ENCODE results near the gene GSC2. TPM values are rescaled to one million over a fixed set of nuclear protein-coding genes. Genes with fewer than 3 reads are reported as not detected.

The GSC2 gene
- total RNA-seq, 1 experiment from 2014 or later = not detected

GRCh38 chr22:19151329-19152191 is 1.5 kb upstream of the GSC2 start:
- Histone ChIP-seq H3K4me3 (ENCODE audit: insufficient read depth, low read depth, low read length) (no peak overlapping the region), H3K27me3 (ENCODE audit: control insufficient read depth, insufficient read depth, low read length) (peaks cover 71% of the 10 kb centered on the region), H3K36me3 (replicated peaks; ENCODE audit: control insufficient read depth, insufficient read depth, low read length) (no peaks in the 10 kb centered on the region)
- no peak for DNase-seq

GRCh38 chr22:19150482-19151328 is 613 bp upstream of the GSC2 start:
- Histone ChIP-seq H3K27me3 (ENCODE audit: control insufficient read depth, insufficient read depth, low read length) (peaks cover 73% of the 10 kb centered on the region), H3K36me3 (replicated peaks; ENCODE audit: control insufficient read depth, insufficient read depth, low read length) (no peaks in the 10 kb centered on the region), H3K4me3 (ENCODE audit: insufficient read depth, low read depth, low read length) (no peak overlapping the region; the same call in 1 of the 2 replicates)
- DNase-seq = peak; percentile 77

- H3K27me3 ChIP-seq (ENCODE audit: control insufficient read depth, insufficient read depth, low read length) = peaks cover 70% of the 10 kb centered on the region
- DNase-seq = peak; percentile 91
Measured at GRCh38 chr22:19149047-19149883, 827 bp downstream of the GSC2 start.

GRCh38 chr22:19148417-19149046 is 1.6 kb downstream of the GSC2 start:
- Histone ChIP-seq H3K27me3 (ENCODE audit: control insufficient read depth, insufficient read depth, low read length) (peaks cover 68% of the 10 kb centered on the region), H3K4me3 (ENCODE audit: insufficient read depth, low read depth, low read length) (peak overlapping the region; percentile 43; the same call in 1 of the 2 replicates), H3K36me3 (replicated peaks; ENCODE audit: control insufficient read depth, insufficient read depth, low read length) (no peaks in the 10 kb centered on the region)
- DNase-seq = no peak

More at GRCh38 chr22:19149047-19149883, 827 bp downstream of the GSC2 start:
- Histone ChIP-seq H3K4me3 (ENCODE audit: insufficient read depth, low read depth, low read length) (peak overlapping the region; percentile 43), H3K36me3 (replicated peaks; ENCODE audit: control insufficient read depth, insufficient read depth, low read length) (no peaks in the 10 kb centered on the region)

GRCh38 chr22:19147195-19147780 is 2.8 kb downstream of the GSC2 start:
- Histone ChIP-seq H3K4me3 (ENCODE audit: insufficient read depth, low read depth, low read length) (no peak overlapping the region), H3K36me3 (replicated peaks; ENCODE audit: control insufficient read depth, insufficient read depth, low read length) (peaks cover 4% of the 10 kb centered on the region), H3K27me3 (ENCODE audit: control insufficient read depth, insufficient read depth, low read length) (peaks cover 59% of the 10 kb centered on the region)
- DNase-seq = peak; percentile 77

- no peak overlapping the region for H3K4me3 ChIP-seq (ENCODE audit: insufficient read depth, low read depth, low read length)
- peaks cover 9% of the 10 kb centered on the region for H3K36me3 ChIP-seq (replicated peaks; ENCODE audit: control insufficient read depth, insufficient read depth, low read length)
- DNase-seq = no peak
- peaks cover 50% of the 10 kb centered on the region for H3K27me3 ChIP-seq (ENCODE audit: control insufficient read depth, insufficient read depth, low read length)
Measured at GRCh38 chr22:19146215-19146968, 3.7 kb downstream of the GSC2 start.

GRCh38 chr22:19143967-19144400 is 6.1 kb downstream of the GSC2 start:
- H3K36me3 ChIP-seq (replicated peaks; ENCODE audit: control insufficient read depth, insufficient read depth, low read length) = peaks cover 25% of the 10 kb centered on the region
- peaks cover 28% of the 10 kb centered on the region for H3K27me3 ChIP-seq (ENCODE audit: control insufficient read depth, insufficient read depth, low read length)
- peak overlapping the region; percentile 91 for H3K4me3 ChIP-seq (ENCODE audit: insufficient read depth, low read depth, low read length)
- DNase-seq = no peak

- peaks cover 20% of the 10 kb centered on the region for H3K27me3 ChIP-seq (ENCODE audit: control insufficient read depth, insufficient read depth, low read length)
- no peak for DNase-seq
- no peak overlapping the region for H3K4me3 ChIP-seq (ENCODE audit: insufficient read depth, low read depth, low read length)
- peaks cover 30% of the 10 kb centered on the region for H3K36me3 ChIP-seq (replicated peaks; ENCODE audit: control insufficient read depth, insufficient read depth, low read length)
Measured at GRCh38 chr22:19143212-19143611, 6.9 kb downstream of the GSC2 start.

- Histone ChIP-seq H3K27me3 (ENCODE audit: control insufficient read depth, insufficient read depth, low read length) (peaks cover 12% of the 10 kb centered on the region), H3K4me3 (ENCODE audit: insufficient read depth, low read depth, low read length) (no peak overlapping the region), H3K36me3 (replicated peaks; ENCODE audit: control insufficient read depth, insufficient read depth, low read length) (peaks cover 31% of the 10 kb centered on the region)
- no peak for DNase-seq
Measured at GRCh38 chr22:19142394-19142793, 7.7 kb downstream of the GSC2 start.

GRCh38 chr22:19139974-19140373 is 10.1 kb downstream of the GSC2 start:
- Histone ChIP-seq H3K27me3 (ENCODE audit: control insufficient read depth, insufficient read depth, low read length) (no peaks in the 10 kb centered on the region), H3K36me3 (replicated peaks; ENCODE audit: control insufficient read depth, insufficient read depth, low read length) (peaks cover 36% of the 10 kb centered on the region), H3K4me3 (ENCODE audit: insufficient read depth, low read depth, low read length) (no peak overlapping the region)
- no peak for DNase-seq

- DNase-seq = no peak
- Histone ChIP-seq H3K27me3 (ENCODE audit: control insufficient read depth, insufficient read depth, low read length) (no peaks in the 10 kb centered on the region), H3K4me3 (ENCODE audit: insufficient read depth, low read depth, low read length) (no peak overlapping the region), H3K36me3 (replicated peaks; ENCODE audit: control insufficient read depth, insufficient read depth, low read length) (peaks cover 38% of the 10 kb centered on the region)
Measured at GRCh38 chr22:19139001-19139356, 11.1 kb downstream of the GSC2 start.

GRCh38 chr22:19138217-19139000 is 11.7 kb downstream of the GSC2 start:
- no peak for DNase-seq
- Histone ChIP-seq H3K36me3 (replicated peaks; ENCODE audit: control insufficient read depth, insufficient read depth, low read length) (peaks cover 41% of the 10 kb centered on the region), H3K4me3 (ENCODE audit: insufficient read depth, low read depth, low read length) (no peak overlapping the region), H3K27me3 (ENCODE audit: control insufficient read depth, insufficient read depth, low read length) (no peaks in the 10 kb centered on the region)
